Activated T-helper 17 cell treated with anti-CD3 and anti-CD28 coated beads, Interleukin-2, amount 50 U/mL, for 72 hours (primary cell): ENCODE measurements around the gene FIGLA. TPM values are rescaled to one million over a fixed set of nuclear protein-coding genes. Genes with fewer than 3 reads are reported as not detected.
A peak's percentile ranks its signal among the peaks of the same experiment; 100 is the strongest.

Experiments used
- ATAC-seq: fragments of 150-1000 bp; cut with Tn5 transposase; replicated peaks from 2 replicates; pipeline ENCODE4 v1.10.0; 2021; ENCODE audit warnings: mild to moderate bottlenecking, moderate library complexity
- H3K27ac Mint-ChIP-seq: one replicate; pipeline ENCODE4 v1.8.0; 2022; ENCODE audit warnings: mixed read lengths
- H3K27me3 Mint-ChIP-seq: one replicate; pipeline ENCODE4 v1.8.0; 2022; ENCODE audit warnings: mixed read lengths
- H3K36me3 Mint-ChIP-seq: one replicate; pipeline ENCODE4 v1.8.0; 2022; ENCODE audit warnings: low read depth, mild to moderate bottlenecking, mixed read lengths
- H3K4me1 Mint-ChIP-seq: one replicate; pipeline ENCODE4 v1.8.0; 2022; ENCODE audit warnings: mixed read lengths
- H3K4me3 Mint-ChIP-seq: one replicate; pipeline ENCODE4 v1.8.0; 2022; ENCODE audit warnings: mild to moderate bottlenecking, mixed read lengths
- H3K9me3 Mint-ChIP-seq: one replicate; pipeline ENCODE4 v1.8.0; 2022; ENCODE audit warnings: mixed read lengths
- total RNA-seq, 2 donors: library from RNA; stranded (reverse); gene quantifications; one replicate each; pipeline ENCODE4 v1.2.3, GENCODE V29; 2022

Gene FIGLA, protein sequence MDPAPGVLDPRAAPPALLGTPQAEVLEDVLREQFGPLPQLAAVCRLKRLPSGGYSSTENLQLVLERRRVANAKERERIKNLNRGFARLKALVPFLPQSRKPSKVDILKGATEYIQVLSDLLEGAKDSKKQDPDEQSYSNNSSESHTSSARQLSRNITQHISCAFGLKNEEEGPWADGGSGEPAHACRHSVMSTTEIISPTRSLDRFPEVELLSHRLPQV
- not detected for total RNA-seq

DNA sequence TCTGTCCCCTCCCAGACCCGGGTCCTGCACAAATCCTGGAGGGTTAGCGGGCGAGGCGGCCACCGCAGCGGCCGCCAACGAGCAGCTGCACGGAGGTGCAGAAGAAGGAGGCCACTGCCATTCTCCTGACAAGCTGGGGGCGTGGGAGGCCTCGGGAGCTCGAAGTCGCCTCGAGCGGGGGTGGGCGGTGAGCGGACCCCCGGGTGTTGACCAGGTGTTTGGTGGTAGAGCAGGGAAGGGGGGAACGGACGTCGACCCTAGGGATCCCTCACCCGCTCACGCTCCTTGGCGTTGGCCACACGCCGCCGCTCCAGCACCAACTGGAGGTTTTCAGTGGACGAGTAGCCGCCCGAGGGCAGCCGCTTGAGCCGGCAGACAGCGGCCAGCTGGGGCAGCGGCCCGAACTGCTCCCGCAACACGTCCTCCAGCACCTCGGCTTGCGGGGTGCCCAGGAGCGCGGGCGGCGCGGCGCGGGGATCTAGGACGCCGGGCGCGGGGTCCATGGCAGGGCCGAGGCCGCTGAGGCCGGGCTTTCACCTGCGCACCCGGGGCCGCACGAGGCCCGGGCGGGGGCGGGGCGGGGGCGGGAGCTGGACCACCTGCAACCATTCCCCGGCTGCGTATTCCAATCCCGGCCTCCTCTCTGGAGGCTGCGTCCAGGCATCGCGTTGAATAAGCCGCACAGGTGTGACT is at the start of gene FIGLA:
Gene FIGLA, minus strand, starts transcription at position 508 of the 693 bp plus-strand sequence. Its CDS starts 5 bp downstream, at position 503.
- H3K27me3 Mint-ChIP-seq, result peaks cover 54% of the 10 kb centered on the region

DNA sequence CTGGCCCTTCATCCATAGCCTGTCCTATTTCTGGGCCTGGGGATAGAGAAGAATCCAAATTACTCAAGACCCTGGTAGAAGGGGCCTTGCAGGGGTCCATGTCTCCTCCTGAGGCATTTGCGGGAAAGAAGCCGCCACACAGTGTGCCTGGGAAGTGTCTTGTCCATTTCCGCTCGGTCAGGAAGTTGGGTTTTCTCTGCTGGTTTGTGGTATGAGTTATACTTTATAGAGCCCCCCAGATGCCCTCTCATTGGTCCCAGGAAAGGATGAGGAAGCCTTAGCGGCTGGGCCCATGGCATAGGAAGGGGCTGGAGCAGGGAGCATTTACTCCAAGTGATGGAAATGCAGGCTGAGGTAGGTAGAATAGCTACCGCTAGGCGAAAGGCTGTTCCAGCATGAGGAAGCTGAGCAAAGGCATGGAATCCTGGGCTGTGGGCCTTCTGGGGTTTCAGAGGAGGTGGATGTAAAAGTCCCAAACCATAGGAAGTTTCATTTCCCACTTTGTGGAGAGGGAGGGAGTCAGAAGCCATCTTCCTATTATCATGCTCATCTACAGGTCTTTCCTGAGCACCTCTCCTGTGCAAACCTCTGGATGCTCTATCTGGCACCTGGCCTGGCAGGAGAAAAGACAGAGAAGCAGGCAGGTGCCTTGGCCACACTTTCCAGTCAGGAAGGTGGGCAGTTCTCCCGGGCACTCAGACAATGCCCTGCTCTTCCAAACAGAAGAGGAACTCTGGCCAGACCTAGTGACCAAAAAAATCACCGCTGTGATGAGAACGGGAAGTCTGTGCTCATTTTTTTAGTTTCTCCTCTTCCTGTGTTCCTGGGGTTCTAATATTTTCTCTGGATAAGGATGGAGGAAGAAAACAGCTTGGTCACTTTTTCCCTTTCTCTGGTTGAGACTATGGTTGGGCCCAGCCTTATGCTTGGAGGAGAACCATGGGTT is 47.8 kb upstream of the FIGLA start:
- Mint-ChIP-seq H3K9me3 (peaks cover 1% of the 10 kb centered on the region), H3K36me3 (no peaks in the 10 kb centered on the region), H3K27ac (no peak overlapping the region), H3K4me1 (no peaks in the 10 kb centered on the region), H3K27me3 (peaks cover 15% of the 10 kb centered on the region), H3K4me3 (no peak overlapping the region)
- no peak for ATAC-seq

More for the DNA sequence above, at the start of gene FIGLA:
- H3K4me3 Mint-ChIP-seq, result peak within 1 kb of the TSS; percentile 50
- no peaks in the 10 kb centered on the region for H3K9me3 Mint-ChIP-seq
- H3K27ac Mint-ChIP-seq, result no peak within 1 kb of the TSS
- ATAC-seq, result peak; percentile 16
- H3K36me3 Mint-ChIP-seq, result no peaks in the 10 kb centered on the region
- H3K4me1 Mint-ChIP-seq, result no peaks in the 10 kb centered on the region

DNA sequence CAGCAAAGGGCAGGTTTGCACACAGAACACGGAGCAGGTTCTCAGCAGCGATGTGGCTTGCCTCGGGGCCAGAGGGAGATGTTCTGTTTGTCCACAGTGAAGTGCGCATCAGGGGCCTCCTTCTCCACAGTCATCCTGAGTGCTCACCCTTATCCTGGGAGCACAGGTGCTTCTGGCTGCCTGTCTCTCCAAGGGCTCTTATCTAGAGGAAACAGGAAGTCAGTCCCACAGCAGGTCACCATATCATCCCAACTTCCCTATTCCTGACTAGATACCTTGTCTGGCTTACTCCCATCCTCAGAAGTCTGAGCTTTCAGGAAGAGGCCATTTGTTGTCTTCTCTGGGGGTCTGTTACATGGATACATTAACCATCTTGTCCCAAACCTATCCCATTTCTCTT is 45.2 kb upstream of the FIGLA start, which contains the start of gene CD207:
Gene CD207, minus strand, starts transcription at position 174 of the 400 bp plus-strand sequence. Its CDS starts 40 bp downstream, at position 134.
- Mint-ChIP-seq H3K9me3 (no peaks in the 10 kb centered on the region), H3K27me3 (peaks cover 5% of the 10 kb centered on the region), H3K27ac (no peak within 1 kb of the TSS), H3K4me1 (no peaks in the 10 kb centered on the region), H3K36me3 (no peaks in the 10 kb centered on the region), H3K4me3 (no peak within 1 kb of the TSS)
- ATAC-seq, result no peak

DNA sequence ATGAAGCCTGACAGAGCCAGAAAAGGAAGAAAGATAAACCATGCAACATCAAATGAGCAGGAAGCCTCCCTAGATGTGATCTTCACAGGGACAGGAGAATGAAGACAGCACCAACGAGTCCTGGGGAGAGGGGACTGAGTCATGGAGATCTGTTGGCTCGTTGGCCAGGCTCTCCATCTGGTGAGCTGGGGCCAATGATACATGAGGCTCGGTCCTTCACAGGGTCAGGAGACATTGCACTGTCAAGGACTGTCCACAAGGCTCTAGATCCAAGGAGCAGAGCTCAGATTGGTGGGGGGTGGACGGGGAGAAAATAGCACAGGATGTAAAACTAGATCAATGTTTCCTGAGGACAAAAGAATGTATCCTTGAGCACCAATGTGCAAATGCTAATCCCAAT is 44.4 kb upstream of the FIGLA start:
- H3K4me3 Mint-ChIP-seq, result no peak overlapping the region
- ATAC-seq, result no peak
- H3K9me3 Mint-ChIP-seq, result no peaks in the 10 kb centered on the region
- no peak overlapping the region for H3K27ac Mint-ChIP-seq
- peaks cover 6% of the 10 kb centered on the region for H3K27me3 Mint-ChIP-seq
- no peaks in the 10 kb centered on the region for H3K4me1 Mint-ChIP-seq
- no peaks in the 10 kb centered on the region for H3K36me3 Mint-ChIP-seq

DNA sequence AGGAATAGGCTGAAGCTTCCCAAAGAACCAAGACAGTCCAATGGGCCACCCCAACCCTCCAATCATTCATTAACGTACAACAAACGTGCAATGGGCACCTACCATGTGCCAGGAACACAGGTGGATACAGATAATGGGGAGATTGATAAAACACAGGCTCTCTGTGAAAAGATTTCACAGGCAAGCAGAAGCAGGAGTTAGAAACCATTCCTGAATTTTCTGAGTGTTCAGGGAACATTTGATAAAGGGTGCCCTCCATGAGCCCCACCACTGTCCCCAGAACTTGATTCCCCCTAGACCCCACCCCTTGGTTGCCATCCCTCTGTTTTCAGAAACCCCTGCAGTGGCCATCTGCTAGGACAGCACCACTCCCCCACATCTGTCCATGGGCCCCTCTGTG is 43.7 kb upstream of the FIGLA start:
- Mint-ChIP-seq H3K27me3 (peaks cover 3% of the 10 kb centered on the region), H3K4me3 (no peak overlapping the region), H3K9me3 (no peaks in the 10 kb centered on the region), H3K27ac (no peak overlapping the region), H3K36me3 (no peaks in the 10 kb centered on the region), H3K4me1 (no peaks in the 10 kb centered on the region)
- ATAC-seq, result no peak

DNA sequence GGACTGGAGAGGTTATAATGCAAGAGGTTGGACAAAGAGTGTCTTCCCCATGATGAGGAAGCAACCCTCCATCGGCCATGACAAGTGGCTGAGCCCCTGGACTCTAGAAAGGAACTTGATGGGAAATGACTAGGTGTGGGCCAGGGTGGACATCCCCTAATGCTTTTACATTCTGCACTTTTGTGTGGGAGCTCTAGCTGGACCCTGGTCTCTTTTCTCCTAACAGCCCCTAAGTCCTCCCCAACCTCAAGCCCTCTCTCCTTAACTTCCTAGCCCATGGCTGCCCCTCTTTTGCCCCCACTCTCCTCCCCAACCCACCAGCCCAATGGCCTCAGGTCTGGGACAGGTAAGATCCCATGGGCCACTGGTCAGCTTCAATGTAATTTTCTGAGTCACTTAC is 42.8 kb upstream of the FIGLA start:
- H3K4me1 Mint-ChIP-seq, result no peaks in the 10 kb centered on the region
- no peak overlapping the region for H3K27ac Mint-ChIP-seq
- peaks cover 3% of the 10 kb centered on the region for H3K27me3 Mint-ChIP-seq
- no peak for ATAC-seq
- no peak overlapping the region for H3K4me3 Mint-ChIP-seq
- no peaks in the 10 kb centered on the region for H3K36me3 Mint-ChIP-seq
- no peaks in the 10 kb centered on the region for H3K9me3 Mint-ChIP-seq

DNA sequence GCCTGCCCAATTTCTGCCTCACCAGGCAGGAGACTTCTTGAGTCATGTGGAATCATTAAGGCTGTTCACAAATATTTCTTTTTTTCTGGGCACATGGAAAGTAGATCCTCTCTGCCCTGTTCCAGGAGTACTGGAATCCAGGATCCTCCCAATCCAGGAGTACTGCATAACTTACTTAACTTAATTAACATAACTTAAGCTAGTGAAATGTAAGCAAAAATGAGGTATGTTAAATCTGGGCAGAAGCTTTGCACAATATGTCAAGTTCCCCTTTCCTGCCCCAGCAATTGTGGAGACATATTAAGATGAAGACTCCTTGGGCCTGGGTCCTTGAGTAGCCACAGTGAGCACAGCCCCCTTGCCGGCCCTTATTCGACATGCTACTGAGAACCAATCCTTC is 41.9 kb upstream of the FIGLA start:
- Mint-ChIP-seq H3K27ac (no peak overlapping the region), H3K4me1 (no peaks in the 10 kb centered on the region), H3K36me3 (no peaks in the 10 kb centered on the region), H3K4me3 (no peak overlapping the region), H3K9me3 (no peaks in the 10 kb centered on the region), H3K27me3 (peaks cover 6% of the 10 kb centered on the region)
- ATAC-seq, result no peak

DNA sequence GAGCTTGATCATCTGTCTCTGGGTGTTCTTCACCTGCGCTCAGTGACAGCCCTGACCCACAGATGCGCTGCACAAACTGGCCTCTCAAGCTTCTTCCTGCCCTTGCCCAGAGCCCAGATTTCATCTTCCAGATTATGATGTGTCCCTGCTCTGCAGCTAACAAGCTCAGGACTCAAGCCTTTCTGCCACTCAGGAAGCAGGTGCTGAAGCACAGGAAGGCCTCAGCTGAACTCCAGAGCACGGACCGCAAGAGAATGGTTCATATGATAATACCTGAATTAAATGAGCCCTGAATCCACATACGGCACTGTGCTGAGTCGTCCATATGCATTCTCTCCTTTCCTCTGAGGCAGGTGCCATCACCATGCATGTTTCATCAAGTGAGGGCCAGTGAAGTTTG is 41.4 kb upstream of the FIGLA start:
- no peaks in the 10 kb centered on the region for H3K9me3 Mint-ChIP-seq
- H3K36me3 Mint-ChIP-seq, result no peaks in the 10 kb centered on the region
- peaks cover 4% of the 10 kb centered on the region for H3K4me1 Mint-ChIP-seq
- no peak overlapping the region for H3K27ac Mint-ChIP-seq
- no peak overlapping the region for H3K4me3 Mint-ChIP-seq
- ATAC-seq, result no peak
- peaks cover 6% of the 10 kb centered on the region for H3K27me3 Mint-ChIP-seq

DNA sequence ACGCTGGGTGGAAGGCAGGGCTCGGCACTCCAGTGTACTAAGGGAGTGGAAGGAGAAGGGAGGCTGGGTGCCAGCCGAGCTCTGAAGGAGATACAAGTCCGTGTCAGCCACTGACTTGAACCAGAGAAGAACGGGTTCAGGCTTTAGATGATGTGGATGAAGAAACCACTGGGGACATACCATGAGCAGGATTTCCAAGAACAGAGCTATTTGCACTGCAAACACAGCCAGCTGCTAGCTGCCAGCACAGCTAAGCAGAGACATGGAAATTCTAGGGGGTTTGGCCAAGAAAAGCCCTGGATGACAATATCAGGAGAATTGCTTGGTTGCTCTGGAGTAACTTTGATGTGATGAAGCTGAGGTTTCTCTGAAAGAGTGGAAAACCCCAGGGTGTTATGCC is 39.9 kb upstream of the FIGLA start:
- ATAC-seq, result no peak
- no peak overlapping the region for H3K27ac Mint-ChIP-seq

DNA sequence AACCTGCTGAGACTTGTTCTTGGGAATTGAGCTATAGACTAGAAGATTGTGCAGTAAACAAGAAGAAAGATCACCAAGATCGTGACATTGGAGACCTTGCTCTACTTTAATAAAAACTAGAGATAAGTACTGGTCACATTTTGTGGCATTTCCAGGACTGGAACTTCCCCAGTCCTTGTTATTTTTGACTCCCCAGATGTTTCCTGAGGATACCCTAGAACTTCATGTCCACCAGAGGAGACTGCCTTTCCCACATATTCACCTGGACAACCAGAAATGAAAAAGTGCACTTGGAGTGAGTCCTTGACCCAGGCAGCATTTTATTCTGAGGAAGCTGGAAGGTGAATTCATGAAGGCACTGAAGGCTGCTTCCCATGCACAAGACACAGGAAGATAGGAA is 39.5 kb upstream of the FIGLA start:
- no peak for ATAC-seq
- Mint-ChIP-seq H3K4me1 (peaks cover 8% of the 10 kb centered on the region), H3K9me3 (no peaks in the 10 kb centered on the region), H3K4me3 (no peak overlapping the region), H3K27me3 (peaks cover 6% of the 10 kb centered on the region), H3K36me3 (no peaks in the 10 kb centered on the region), H3K27ac (no peak overlapping the region)

More for the DNA sequence above, 39.9 kb upstream of the FIGLA start:
- H3K9me3 Mint-ChIP-seq, result no peaks in the 10 kb centered on the region
- H3K4me1 Mint-ChIP-seq, result peaks cover 8% of the 10 kb centered on the region
- no peak overlapping the region for H3K4me3 Mint-ChIP-seq
- peaks cover 6% of the 10 kb centered on the region for H3K27me3 Mint-ChIP-seq
- H3K36me3 Mint-ChIP-seq, result no peaks in the 10 kb centered on the region

DNA sequence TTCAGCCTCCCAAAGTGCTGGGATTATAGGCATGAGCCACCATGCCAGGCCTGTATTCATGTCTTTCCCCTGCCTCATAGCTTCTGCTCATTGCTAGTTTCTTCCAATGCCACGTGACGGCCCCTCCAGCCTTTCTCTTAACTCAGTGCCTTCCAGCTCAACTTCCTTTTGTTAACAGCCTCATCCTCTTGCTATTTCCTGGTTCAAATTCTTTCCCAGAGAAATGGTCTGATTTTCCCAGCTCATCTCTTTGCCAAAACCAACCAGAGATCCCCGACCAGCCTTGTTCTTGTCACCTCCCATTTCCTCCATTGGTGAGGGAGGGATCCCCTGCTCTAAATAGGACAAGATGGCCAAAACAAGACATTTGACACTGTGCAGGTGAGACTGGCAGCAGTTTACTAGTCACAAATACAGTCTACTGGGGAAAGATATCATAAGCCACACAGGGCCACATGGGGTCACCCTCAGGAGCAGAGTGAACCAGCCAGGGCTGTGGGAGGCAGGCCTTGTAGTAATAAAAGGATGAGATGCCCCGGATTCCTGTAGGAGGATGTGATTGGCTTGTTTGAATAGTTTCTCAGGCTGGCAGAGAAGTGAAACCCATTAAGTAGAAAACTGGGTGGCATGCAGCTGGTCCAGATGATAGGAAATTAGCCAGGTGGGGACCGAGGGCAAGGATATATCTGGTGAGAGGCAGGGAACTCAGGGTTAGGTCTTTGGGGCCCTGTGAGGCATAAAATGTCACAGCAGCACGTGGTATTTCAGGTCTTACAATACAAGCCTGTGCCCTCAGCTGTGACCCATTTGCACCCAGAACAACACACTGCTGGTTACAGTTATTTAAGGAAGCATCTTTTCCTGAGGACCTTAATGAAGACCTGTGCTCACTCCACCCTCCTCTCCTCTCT is 38.7 kb upstream of the FIGLA start:
- H3K27me3 Mint-ChIP-seq, result peaks cover 6% of the 10 kb centered on the region
- ATAC-seq, result no peak
- peak overlapping the region; percentile 2 for H3K27ac Mint-ChIP-seq

DNA sequence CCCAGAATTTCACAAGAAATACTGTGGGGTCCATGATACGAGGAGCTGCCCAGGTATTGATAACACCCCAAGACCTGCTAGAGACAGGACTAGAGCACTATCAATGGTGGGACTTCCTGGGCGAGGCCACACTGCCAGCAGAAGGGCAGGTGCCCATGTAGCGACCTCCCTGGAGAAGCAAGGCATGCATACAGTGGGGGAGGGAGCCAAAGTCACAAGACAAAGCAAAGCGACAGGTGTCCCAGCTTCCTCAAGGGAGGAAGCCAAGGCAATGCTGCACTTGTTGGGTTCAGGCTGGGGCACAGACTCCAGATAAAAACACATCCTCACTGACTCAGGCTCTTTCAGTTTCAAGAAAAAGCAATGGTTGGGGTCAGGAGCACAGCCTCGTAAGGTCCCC is 37.7 kb upstream of the FIGLA start:
- Mint-ChIP-seq H3K36me3 (no peaks in the 10 kb centered on the region), H3K27ac (no peak overlapping the region), H3K4me1 (peaks cover 8% of the 10 kb centered on the region), H3K4me3 (no peak overlapping the region), H3K9me3 (no peaks in the 10 kb centered on the region), H3K27me3 (peaks cover 6% of the 10 kb centered on the region)
- ATAC-seq, result no peak

More for the DNA sequence above, 38.7 kb upstream of the FIGLA start:
- Mint-ChIP-seq H3K4me3 (no peak overlapping the region), H3K36me3 (no peaks in the 10 kb centered on the region), H3K9me3 (no peaks in the 10 kb centered on the region), H3K4me1 (peaks cover 8% of the 10 kb centered on the region)

DNA sequence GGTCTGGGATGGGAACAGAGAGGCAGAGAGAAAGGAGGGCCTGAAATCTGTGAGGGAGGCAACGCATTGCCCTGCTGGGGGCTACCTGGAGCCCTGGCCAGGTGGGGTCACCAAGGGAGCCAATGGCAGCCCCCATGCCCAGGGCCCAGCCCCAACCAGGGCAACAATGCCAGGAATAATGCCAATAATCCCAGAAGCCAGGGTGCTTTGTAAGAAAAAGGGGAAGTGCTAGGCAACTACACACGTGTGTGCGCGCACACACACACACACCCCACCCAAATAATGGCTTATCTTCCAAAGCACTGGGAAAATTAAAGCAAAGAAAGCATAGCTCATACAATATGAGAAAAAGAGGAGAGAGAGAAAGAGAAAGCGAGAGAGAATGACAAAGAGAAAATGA is 36.9 kb upstream of the FIGLA start:
- Mint-ChIP-seq H3K9me3 (no peaks in the 10 kb centered on the region), H3K36me3 (no peaks in the 10 kb centered on the region), H3K4me1 (peaks cover 12% of the 10 kb centered on the region), H3K27ac (peak overlapping the region; percentile 43), H3K4me3 (peak overlapping the region; percentile 23), H3K27me3 (peaks cover 6% of the 10 kb centered on the region)
- ATAC-seq, result no peak
